Measurements from ENCODE around the gene PTCH2. TPM values are rescaled to one million over a fixed set of nuclear protein-coding genes. Genes with fewer than 3 reads are reported as not detected.

The PTCH2 gene, protein sequence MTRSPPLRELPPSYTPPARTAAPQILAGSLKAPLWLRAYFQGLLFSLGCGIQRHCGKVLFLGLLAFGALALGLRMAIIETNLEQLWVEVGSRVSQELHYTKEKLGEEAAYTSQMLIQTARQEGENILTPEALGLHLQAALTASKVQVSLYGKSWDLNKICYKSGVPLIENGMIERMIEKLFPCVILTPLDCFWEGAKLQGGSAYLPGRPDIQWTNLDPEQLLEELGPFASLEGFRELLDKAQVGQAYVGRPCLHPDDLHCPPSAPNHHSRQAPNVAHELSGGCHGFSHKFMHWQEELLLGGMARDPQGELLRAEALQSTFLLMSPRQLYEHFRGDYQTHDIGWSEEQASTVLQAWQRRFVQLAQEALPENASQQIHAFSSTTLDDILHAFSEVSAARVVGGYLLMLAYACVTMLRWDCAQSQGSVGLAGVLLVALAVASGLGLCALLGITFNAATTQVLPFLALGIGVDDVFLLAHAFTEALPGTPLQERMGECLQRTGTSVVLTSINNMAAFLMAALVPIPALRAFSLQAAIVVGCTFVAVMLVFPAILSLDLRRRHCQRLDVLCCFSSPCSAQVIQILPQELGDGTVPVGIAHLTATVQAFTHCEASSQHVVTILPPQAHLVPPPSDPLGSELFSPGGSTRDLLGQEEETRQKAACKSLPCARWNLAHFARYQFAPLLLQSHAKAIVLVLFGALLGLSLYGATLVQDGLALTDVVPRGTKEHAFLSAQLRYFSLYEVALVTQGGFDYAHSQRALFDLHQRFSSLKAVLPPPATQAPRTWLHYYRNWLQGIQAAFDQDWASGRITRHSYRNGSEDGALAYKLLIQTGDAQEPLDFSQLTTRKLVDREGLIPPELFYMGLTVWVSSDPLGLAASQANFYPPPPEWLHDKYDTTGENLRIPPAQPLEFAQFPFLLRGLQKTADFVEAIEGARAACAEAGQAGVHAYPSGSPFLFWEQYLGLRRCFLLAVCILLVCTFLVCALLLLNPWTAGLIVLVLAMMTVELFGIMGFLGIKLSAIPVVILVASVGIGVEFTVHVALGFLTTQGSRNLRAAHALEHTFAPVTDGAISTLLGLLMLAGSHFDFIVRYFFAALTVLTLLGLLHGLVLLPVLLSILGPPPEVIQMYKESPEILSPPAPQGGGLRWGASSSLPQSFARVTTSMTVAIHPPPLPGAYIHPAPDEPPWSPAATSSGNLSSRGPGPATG
- total RNA-seq: 0.43 TPM
- long read RNA-seq, partial matches to known transcripts: 0 of 1 reads
- long read RNA-seq, other reads (novel, unspliced or antisense): 1 of 1 reads

- intact Hi-C loops (cut with DNase I): no loop called here
- peak; percentile 86 for DNase-seq (ENCODE audit: missing footprints)
- ATAC-seq: peak; percentile 91
Measured at GRCh38 chr1:44842862-44843655, at the start of gene PTCH2. Gene PTCH2 (minus strand): TSS chr1:44843253. CDS start chr1:44842932, 321 bp downstream.

GRCh38 chr1:44890007-44890406 is 47.0 kb upstream of the PTCH2 start:
- DNase-seq (ENCODE audit: missing footprints) (no peak), ATAC-seq (no peak)
- intact Hi-C loops (cut with DNase I): no loop called here

- intact Hi-C loops (cut with DNase I): no loop called here
- DNase-seq (ENCODE audit: missing footprints): no peak
- ATAC-seq: no peak
Measured at GRCh38 chr1:44885406-44885805, 42.4 kb upstream of the PTCH2 start.

DNA sequence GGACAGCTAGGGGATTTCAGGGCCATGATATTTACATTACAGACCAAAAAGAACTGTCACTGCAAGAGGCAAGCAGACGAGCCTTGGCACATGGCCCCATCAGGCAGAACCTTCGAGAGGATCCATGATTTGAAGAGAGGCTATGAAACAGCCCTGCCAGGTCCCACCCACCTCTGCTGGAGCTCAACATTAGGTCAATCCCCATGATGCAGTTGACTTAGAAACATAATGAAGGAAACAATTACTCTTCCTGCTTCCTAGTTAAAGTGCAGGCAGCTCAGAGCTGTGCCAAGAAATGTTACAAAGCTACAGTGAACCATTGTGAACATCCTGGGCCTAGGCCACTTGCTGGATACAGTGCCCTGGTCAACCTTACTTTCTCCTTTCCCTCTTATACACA is 41.7 kb upstream of the PTCH2 start:
- DNase-seq (ENCODE audit: missing footprints) (no peak), ATAC-seq (no peak)
- intact Hi-C loops (cut with DNase I): no loop called here

GRCh38 chr1:44881011-44881632 is 38.1 kb upstream of the PTCH2 start:
- intact Hi-C loops (cut with DNase I): no loop called here
- no peak for ATAC-seq
- no peak for DNase-seq (ENCODE audit: missing footprints)

DNA sequence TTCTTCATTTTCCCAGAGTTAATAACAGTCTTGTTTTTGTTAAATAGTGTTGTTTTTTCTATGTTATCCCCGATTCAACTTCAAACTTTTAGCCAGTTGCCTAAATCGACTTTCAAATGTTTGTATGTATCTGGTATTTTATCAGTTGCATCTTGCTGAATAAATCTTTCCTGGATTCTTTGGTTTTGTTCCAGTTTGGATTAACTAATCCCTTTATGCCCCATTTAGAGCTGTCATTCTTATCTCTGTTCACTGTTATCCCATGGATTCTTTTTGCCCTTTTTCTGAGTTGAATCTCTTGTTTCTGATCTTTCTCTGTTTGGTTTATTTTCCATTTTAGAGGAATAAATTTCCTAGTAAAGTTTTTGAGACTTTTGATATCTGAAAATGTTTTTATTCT is 31.1 kb upstream of the PTCH2 start:
- ATAC-seq (no peak), DNase-seq (ENCODE audit: missing footprints) (no peak)
- intact Hi-C loops (cut with DNase I): no loop called here

GRCh38 chr1:44870096-44870495 is 27.0 kb upstream of the PTCH2 start:
- ATAC-seq (no peak), DNase-seq (ENCODE audit: missing footprints) (no peak)
- intact Hi-C loops (cut with DNase I): no loop called here

DNA sequence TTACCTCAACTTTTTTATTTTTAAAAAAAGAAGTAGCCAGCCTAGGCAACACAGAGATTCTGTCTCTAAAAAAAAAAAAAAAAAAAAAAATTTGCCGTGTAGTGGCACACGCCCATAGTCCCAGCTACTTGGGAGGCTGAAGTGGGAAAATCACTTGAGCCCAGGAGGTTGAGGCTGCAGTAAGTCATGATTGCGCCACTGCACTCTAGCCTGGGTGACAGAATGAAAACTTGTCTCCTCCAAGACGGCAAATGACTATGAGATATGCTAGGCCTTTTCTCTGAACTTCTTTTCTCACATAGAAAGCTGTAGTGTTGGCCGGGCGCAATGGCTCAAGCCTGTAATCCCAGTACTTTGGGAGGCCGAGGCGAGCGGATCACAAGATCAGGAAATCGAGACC is 24.7 kb upstream of the PTCH2 start:
- ATAC-seq (no peak), DNase-seq (ENCODE audit: missing footprints) (no peak)
- intact Hi-C loops (cut with DNase I): no loop called here

- intact Hi-C loops (cut with DNase I): no loop called here
- ATAC-seq: no peak
- no peak for DNase-seq (ENCODE audit: missing footprints)
Measured at GRCh38 chr1:44862829-44863401, 19.9 kb upstream of the PTCH2 start.

- DNase-seq (ENCODE audit: missing footprints) (no peak), ATAC-seq (no peak)
- intact Hi-C loops (cut with DNase I): no loop called here
Measured at GRCh38 chr1:44860891-44861425, 17.9 kb upstream of the PTCH2 start.

DNA sequence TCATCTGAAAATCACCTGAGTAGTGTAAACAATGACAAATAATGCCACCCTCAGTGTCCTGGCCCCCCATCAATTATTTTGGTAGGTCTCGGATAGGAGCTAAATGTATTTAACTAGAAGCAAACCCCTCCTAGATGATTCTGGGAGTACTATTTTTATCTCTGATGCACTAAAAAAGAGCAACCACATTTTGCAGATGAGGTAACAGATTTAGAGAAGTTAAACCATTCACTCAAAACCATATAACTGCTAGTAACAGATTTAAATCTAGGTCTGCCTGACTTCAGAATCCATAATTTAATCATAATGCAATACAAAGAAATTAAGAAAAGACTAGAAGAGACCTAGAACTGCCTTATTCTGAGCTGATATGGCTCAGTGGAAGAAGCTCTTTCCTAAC is 17.3 kb upstream of the PTCH2 start:
- intact Hi-C loops (cut with DNase I): no loop called here
- ATAC-seq: no peak
- DNase-seq (ENCODE audit: missing footprints): no peak

DNA sequence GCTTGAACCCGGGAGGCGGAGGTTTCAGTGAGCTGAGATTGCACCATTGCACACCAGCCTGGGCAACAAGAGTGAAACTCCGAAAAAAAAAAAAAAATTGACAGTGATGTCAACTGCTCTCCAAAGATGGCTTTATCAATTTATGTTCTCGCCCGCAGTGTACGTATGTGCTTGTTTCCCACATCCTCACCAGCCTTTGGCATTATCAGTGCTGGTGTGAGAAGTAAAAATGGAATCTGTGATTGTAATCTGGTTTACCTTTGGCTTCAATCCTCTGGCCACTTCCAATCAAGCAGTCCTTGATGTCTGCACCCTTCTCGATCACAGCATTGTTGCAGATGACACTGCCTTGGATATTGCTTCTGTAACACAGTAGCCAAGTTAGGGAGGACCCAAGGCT is 14.4 kb upstream of the PTCH2 start:
- intact Hi-C loops (cut with DNase I): no loop called here
- no peak for DNase-seq (ENCODE audit: missing footprints)
- no peak for ATAC-seq

DNA sequence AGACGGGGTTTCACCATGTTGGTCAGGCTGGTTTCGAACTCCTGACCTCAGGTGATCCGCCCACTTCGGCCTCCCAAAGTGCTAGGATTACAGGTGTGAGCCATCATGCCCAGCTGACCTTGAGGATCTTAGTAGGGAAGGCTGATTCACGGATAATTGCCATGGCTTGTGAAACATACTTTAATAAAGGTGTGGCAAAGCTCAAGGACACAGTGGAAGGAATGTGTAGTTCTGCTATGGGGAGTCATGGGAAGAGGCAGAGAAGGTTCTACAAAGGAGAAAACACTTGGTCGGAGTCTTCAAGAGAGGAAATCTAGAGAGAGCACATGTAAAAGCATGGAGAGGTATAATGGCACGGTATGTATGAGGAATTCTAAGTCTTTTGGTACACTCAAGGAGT is 12.7 kb upstream of the PTCH2 start:
- ATAC-seq: no peak
- no peak for DNase-seq (ENCODE audit: missing footprints)
- intact Hi-C loops (cut with DNase I): no loop called here

- DNase-seq (ENCODE audit: missing footprints) (no peak), ATAC-seq (no peak)
- intact Hi-C loops (cut with DNase I): no loop called here
Measured at GRCh38 chr1:44854970-44855369, 11.9 kb upstream of the PTCH2 start.

- intact Hi-C loops (cut with DNase I): no loop called here
- DNase-seq (ENCODE audit: missing footprints): no peak
- ATAC-seq: no peak
Measured at GRCh38 chr1:44853201-44853600, 10.1 kb upstream of the PTCH2 start.

DNA sequence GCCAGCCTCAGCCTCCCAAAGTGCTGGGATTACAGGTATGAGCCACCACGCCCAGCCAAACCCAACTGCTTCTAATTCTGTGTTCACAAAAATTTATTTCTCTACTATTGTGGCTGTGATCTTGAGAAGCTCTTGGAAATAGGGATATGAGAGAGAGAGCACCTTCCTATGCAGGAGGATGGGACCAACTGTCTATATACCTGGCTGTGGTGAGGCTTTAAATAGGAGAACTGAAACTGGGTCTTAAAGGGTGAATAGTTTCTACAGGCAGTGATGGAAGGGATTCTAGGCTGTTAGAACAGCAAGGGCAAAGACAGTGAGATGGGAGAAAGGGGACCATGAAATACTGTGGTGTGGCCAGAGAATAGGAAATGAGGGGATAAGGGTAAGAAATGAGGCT is 8.3 kb upstream of the PTCH2 start:
- no peak for DNase-seq (ENCODE audit: missing footprints)
- intact Hi-C loops (cut with DNase I): no loop called here
- ATAC-seq: no peak

- DNase-seq (ENCODE audit: missing footprints): no peak
- intact Hi-C loops (cut with DNase I): no loop called here
- ATAC-seq: no peak
Measured at GRCh38 chr1:44849575-44850132, 6.6 kb upstream of the PTCH2 start.
